ENCODE data around the gene RBM17.
"Not testable (repeated sequence)": the region's sequence is repeated elsewhere in the genome, so short reads cannot be mapped to it uniquely, and the experiment has no call there.

RBM17 gene

DNA sequence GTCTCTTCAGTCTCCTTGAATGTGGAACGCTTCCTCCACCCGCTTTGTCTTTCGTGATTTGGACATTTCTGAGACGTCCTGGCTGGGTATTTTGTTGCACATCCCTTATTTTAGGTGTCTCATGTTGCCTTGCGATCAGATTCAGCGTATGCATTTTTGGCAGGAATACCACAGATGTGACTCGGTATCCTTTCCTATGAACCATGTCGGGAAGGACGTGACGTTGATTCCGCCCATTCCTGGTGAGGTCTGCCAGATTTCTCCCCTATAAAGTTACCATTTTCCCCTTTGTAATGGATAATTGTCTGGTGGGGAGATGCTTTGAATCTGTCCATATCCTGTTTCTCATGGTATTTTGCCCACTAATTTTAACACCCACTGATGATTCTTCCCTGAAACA, 49.6 kb downstream of the RBM17 start:
- DNase-seq: no peak

DNA sequence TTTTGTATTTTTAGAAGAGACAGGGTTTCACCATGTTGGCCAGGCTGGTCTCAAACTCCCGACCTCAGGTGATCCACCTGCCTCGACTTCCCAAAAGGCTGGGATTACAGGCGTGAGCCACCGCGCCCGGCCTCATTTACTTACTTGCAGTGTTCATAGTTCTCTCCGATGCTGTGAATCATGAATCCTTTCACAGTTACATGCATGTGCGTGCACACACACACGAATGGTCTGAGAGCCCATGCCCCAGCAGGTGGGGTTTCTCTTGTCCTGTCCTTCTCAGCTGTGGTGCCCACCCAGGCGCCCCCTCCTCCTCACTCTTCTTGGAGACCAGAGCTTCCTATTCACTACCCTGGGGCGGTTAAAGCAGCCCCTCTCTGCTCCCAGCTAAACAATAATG, 50.6 kb downstream of the RBM17 start:
- DNase-seq: no peak

DNA sequence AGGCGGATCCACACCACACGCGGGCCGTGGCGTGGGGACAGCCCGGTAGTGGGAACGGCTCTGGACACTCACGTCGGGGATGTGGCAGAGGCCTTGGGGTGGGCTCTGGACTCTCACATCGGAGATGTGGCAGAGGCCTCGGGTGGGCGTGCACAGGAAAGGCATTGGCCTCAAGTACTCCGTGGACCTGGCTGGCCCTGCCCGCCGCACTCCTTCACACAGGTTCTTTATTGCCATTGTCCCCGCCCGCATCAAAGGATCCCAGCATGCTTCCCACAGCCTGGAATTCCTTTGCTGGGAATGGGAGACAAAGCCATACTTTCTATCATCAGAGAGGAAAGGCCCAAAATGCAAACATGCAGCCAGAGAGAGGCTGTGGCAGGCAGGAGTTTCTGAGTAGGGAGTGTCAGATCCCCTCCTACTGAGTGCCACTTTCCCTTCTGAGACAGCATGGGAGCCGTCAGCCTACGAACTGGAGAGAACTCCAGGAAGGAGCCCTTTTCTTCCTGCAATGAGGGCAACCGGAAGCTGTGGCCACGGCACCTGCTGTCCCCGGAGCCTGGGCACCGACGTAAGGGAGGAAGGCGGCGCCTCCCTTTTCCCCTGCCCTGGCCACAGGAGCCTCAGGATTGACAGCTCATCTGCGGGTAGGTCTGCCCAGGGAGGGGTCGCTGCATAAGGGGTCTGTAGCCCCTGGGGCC, 51.5 kb downstream of the RBM17 start:
- peak; percentile 26 for DNase-seq

DNA sequence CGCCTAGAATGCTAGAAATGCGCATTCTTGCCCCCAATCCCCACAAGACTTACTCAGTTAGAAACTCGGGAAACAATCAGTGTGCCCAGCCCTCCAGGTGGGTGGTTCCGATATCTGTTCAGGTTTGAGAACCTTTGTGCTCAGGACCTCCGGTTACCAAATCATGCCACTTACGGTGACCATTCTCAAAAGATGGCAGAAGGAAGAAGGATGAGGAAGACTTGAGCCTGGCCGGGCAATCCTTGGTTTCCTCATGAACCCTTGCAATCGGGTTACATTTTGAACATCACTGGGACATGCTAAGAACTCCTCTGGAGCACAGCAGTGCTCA, 52.1 kb downstream of the RBM17 start:
- DNase-seq: no peak

DNA sequence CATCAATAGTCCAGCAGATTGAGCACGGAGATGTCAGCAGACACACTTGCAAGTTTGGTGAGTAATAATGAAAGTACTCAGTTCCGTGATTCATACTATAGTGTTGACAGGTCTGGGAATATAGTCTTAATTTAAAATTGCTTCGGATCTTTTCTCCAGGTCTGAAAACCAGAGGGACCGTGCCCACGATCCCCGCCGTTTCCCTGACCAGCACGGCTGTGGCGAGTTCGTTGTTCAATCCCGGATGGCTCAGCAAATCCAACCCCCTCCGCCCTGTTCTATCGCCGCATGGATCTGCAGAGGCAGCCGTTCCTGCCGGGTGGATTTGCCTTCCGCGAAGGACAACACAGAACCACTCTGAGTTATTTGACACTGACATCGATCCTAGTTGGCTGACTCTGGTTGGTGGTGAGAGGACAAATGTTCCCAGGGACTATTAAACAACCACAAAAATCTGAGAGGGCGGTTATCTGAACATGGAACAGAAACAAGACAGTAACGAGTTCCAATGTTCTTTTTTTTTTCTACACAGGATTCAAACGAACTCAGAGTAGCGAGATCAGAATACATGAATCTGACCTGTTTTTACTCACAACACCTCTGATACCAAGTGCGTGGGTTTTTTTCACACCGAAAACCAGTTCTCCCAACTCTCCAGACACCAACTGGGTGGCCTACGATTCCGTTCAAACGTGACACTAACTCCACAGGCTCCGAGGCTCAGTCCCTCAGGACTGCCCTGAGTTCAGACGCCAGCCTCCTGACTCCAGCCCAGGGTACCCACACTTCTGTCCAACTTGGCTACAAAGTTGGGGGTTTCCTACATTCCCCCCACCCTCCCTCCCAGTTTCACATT, 52.7 kb downstream of the RBM17 start:
- no peak for DNase-seq

DNA sequence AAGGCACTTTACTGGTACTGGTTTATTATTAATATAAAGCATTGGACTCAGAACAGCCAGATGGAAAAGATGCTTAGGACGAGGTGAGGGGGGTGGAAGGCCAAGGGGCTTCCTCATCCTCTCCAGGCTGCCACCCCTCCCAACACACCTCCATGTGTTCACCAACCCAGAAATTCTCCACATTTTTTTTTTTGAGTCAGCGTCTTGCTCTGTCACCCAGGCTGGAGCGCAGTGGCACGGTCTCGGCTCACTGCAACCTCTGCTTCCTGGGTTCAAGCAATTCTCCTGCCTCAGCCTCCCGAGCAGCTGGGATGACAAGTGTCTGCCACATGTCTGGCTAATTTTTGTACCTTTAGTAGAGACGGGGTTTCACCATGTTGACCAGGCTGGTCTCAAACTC, 53.4 kb downstream of the RBM17 start:
- DNase-seq: not testable (repeated sequence)

DNA sequence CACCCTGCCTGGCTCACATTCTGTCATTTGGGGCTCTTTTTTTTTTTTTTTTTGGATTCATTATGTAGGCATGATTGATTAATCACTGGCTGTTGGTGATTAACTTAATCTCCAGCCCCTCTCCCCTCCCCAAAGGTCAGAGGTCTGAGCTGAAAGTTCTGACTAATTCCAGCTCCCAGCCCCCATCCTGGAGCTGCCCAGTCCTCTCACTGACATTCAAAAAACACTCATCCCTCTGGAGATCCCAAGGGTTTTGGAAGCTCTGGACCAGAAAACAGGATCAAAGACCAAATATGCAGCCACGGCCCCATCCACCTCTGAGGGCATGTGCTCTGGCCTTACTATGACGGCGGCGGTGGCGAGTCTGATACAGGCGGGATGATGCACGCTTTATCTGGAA, 53.8 kb downstream of the RBM17 start:
- DNase-seq: no peak

DNA sequence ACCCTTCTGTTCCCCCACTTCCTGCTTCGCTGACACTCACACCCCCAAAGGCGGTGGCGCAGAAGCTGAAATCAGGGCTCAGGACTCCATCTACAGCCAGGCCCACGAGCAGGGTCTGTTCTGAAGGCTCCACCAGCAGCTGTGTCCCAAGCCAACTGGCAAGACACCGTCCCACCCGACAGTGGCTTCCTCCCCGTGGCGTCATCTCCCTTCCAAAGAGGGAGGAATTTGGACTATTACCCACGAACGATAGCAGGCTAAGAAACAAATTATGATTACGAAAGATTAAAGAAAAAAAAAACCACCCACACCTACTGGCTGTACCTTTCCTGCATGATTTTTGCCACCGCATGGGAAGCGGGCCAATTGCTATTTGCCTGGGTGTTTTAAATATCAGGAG, 54.3 kb downstream of the RBM17 start:
- DNase-seq: no peak

DNA sequence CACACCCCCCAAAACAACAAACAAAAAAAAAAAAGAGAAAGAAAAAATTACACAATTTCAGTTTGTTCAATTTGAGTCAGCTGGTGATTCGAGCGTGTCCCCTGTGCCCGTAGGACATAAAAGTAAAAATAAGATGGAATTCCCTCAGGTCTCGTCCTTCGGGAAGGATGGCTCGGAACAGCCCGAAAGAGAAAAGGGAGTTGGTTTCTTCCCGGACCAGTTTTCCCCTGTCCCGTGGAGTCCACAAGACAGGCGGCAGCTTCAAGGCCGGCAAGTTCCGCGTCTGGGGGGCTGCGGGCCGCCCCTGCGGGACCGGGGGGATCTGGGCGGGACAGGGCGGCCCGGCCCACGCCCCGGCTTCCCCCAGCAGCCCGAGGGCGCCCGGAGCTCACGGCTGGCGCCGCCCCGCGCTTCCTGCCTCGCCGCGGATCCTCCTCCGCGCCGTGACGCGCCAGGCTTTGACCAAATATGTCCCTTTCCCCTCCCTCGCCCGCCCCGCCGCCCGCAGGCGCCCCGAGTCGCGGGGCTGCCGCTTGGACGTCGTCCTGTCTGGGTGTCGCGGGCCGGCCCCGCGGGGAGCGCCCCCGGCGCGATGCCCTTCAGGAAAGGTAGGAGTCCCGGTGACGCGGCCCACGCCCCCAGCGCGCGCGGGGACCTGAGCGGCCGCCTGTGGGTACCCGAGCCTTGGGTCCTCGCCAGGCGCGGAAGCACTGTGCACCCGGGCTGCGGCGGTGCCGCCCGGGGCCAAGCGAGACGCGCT, 55.8 kb downstream of the RBM17 start:
- DNase-seq: peak; percentile 85

DNA sequence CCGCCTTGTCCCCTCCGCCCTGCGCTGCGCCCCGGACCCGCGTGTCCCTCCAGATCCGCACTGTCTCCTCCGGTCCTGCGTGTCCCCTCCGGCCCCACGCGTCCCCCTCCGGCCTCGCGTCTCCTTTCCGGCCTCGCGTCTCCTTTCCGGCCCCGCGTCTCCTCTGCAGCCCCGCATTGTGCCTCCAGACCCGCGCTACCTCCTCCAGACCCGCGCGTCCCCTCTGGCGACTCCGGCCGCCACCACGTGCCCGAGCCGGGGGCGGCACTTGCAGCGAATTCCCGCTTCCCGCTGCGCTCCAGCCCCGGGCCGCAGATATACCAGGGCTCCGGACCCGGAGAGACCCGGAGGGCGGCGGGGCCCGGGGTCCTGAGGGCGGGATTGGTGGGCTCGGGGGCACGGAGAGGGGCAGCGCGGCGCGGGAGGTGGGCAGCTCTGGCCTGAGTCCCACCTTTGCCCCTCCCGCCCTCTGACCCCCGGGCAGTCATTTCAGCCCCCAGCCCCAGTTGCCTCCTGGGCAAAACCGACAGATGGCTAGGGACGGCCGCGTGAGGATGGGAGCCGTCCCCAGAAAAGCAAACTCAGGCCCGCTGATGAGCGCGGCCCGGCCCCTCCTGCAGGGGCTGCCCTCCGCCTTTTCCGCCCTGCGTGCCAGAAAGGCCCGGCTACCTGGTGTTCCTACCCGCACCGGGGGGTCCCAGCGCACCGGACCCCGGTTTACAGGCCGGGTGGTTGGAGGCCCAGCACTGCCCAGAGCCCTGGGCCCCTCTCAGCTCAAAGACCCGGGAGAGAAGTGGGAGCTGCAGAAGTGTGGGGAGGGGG, 56.5 kb downstream of the RBM17 start:
- DNase-seq: no peak

DNA sequence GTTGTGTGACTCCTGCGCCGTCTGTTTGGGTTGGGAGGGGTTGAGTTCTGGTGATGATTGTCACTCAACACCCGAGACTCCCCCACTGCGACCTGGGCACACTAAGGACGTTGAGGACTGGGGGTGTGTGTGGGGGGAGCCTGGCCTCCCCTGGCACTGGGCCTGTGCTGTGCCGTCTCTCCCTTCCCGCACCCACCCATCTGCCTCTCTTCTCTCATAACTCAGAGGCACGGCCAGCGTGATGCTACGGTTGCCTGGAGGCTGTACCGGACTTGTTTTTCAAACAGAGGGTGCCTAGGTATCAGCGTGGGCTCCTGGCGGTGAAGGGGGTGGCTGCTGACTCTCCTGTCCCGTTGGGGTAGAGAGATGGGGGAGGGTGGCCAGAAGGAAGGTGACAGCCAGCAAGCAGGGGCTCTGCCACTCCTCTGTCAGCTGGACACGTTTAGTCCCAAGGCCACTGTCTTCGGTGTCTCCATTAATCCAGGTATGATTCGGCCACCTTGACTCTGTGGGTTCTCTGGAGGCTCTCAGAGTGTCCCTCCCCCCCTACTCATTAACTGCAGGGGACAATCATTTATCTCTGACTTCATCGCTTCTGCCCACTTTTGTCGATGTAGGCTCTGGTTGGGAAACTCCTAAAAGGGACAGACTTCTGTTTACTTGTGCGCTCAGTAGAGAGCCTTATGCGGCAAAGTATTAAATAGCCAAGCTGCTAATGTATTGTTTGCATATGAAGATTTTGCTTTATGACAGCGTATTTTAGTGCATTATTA, 57.4 kb downstream of the RBM17 start:
- no peak for DNase-seq

DNA sequence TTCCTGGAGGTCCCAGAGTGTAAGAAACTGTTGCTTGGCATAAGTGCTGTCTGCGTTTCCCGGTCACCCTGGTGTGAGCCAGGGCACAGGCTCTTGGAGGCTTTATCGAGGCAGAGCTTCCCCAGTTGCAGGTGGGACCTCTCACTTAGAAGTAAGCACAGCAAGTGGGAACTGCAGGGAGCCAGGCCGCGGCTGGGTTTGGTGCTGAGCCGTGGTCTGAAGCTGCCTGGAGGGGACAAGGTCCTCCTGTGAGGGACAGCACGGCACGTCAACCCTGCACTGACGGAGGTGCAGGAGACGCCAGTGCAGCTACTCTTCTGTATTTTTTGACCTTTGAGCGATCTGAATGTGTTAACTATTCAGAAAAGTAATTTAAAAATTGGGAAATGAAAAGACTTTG, 58.1 kb downstream of the RBM17 start:
- no peak for DNase-seq

DNA sequence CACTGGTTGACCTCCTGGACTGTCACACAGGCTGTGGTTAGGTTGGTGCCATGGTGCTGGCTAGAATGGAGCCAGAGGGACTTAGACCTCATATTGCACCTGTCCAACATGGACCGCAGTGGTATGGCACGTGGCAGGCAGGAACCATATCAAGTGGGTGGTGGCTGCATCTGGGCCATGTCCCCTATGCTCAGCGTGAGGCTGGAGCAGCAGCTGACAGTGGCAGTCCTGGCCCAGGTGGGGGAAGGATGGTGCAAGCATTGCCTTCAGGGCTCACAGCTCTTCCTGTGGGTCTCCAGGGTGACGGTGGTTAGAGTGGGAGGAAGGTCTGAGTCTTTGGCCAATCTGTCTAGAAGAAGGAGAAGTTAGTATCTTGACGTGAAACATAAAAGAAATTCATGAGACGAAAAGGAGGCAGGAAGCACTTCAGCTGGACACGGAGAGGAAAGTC, 59.4 kb downstream of the RBM17 start:
- DNase-seq: no peak

DNA sequence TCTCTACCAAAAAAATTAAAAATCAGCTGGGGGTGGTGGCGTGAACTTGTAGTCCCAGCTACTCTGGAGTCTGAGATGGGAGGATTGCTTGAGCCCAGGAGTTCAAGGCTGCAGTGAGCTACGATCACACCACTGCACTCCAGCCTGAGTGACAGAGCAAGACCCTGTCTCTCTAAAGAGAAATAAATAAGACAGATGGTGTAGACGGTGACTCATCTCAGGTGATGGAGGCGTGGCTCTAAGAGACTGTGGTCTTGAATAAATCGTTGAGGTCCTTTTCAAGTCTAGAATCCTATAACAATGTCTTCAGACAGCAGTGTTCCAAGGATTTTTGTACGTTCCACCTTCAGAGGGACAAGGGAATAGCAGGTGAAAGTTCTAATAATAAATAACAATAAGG, 60.1 kb downstream of the RBM17 start:
- DNase-seq: no peak

DNA sequence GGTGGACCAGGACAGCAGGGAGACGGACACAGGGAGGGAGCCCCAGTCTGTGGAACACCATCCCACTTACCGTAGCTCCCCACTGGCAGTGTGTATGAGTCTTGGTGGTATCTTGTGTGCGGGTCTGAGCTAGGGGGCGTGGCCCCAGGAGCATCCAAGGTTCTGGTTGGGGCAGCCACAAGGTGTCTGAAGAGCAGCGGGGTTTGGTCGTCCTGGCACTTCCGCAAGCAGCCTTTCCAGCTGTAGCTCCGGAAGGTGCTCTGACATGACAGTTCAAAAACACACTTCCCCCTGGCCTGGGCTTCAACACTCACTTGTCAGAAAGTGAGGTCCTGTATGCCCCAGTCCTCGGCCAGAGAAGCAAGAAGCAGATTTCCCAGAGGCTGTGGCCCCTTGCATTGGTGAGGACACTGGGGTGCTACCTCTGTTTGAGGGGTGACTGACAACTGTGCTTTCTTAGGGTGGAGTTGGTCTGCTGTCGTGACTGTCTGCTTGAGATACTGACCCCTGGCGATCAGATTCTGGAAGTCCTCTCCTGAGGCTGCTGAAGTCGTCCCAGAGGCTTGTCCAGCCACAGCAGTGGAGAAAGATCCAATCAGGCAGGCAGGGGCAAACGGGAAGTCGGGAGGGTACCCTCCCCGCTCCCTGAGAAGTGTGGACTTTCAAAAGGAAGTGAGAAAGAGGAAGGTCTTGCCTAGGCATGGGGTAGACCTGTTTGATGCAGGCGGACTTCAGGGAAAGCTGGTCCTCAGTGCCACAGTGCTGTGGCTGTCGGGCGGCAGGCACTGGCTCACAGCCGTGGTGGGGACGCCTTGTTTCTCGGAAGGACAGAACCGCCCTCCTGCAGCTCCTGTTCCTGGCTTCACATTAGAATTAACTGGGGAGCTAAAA, 62.5 kb downstream of the RBM17 start:
- DNase-seq: peak; percentile 41

DNA sequence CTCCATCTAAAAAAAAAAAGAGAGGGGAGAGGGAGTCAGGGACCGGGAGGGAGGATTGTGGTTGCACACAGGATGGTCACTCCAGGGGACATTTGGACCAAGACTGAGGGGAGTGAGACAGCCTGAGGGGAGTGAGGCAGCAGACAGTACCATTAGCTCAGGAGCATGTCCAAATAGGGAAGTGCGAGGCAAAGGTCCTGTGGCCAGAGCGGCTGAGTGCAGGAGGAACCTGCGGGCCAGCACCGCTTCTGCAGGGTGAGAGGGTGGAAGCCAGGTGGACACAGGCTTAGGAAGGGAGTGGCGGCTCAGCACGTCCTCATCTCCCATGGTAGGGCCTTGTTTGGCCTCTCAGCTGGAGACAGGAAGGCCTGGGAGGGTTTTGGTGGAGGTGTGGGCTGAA, 65.0 kb downstream of the RBM17 start:
- DNase-seq: no peak

DNA sequence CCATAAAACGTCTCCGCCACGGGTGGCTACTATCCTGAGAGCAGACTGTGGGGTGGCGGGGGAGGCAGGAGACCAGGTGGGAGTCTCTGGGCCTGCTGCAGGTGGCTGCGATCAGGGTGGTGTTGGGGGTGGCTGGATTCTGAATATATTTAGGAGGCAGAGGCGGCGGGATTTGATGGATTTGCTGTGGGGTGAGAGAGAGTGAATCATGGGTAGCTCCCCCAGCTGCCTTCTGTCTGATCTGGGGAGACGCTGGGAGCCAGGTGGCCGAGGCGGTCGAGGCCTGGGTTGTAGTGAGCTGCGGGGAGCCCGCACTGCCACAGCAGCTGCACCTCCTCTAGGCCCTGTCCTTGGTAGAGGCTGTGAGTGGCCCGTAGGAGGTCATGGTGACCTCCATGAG, 65.7 kb downstream of the RBM17 start:
- no peak for DNase-seq

DNA sequence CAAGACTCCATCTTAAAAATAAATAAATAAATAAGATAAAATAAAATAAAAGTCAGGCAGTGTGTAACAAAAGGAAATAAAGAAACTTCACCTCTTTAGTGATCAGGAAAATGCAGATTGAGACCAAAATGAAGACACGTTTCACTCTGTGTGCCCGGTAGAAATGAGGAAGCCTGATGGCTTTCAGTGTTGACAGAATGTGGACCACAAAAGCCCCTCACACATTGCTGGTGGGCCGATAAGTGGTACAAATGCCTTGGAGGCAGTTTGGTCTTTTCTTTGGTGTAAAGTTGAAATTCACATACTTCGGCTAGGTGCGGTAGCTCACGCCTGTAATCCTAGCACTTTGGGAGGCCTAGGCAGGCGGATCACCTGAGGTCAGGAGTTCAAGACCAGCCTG, 69.4 kb downstream of the RBM17 start:
- no peak for DNase-seq

DNA sequence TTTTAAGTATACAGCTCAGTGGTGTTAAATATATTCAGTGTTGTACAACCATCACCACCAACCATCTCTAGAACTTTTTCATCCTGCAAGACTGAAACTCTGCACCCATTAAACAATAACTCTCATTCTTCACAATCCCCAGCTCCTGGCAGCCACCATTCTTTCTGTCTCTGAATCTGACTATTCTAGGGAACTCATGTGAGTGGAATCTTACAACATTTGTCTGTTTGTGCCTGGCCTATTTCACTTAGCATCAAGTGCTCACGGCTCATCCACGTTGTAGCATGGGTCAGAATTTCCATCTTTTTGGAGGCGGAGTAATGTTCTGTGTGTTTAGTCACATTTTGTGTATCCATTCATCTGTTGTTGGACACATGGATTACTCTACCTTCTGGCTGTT, 73.1 kb downstream of the RBM17 start:
- DNase-seq: no peak

DNA sequence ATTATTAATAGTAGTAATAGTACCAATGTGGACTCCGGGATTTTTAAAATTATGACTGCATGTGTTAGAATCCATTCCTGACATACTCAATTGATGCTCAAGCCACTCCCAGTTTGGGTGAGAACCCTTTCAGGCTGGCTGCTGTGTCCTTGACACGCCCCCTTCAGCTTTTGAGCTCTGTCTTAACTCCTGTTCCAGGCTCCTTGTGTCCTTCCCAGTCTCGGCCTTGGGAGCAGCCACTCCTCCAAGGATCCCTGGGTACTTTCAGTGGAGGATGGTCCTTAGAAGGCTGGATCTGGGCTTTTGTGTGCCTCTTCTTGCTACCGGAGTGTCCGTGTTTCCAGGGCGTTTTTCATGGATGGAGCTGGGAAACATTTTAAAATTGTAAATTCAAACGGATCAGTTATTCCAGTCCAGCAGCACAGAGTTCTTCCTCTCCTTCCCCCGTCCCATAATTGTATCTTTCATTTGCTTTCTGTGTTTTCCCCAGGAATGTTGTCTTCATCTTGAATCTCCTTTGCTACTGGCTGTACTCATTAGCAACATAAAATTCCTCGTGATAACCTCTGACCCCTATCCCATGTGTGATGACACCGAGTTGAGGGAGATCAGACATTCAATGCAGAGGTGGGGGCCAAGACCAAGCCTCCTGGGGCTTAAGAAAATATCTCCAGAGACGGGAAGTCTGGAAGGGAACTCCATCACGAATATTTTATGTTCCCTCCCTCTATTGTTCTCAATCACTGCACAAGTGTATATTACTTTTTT, 73.9 kb downstream of the RBM17 start:
- no peak for DNase-seq

All from effector CD4-positive, alpha-beta T cell (primary cell).